ENCODE measurements around the gene PUM2. TPM values are rescaled to one million over a fixed set of nuclear protein-coding genes. Genes with fewer than 3 reads are reported as not detected.
"Not testable (repeated sequence)": the region's sequence is repeated elsewhere in the genome, so short reads cannot be mapped to it uniquely, and the experiment has no call there.

PUM2 gene
- 10 to 100 TPM; 69.2 to 81.8 TPM for total RNA-seq
- long read RNA-seq, donor 1, partial matches to known transcripts, result 9 of 19 reads
- long read RNA-seq, donor 1, other reads (novel, unspliced or antisense), result 10 of 19 reads
- long read RNA-seq, donor 2, partial matches to known transcripts, result 3 of 6 reads
- long read RNA-seq, donor 2, other reads (novel, unspliced or antisense), result 3 of 6 reads

GRCh38 chr2:20350753-20351554 is at the start of gene PUM2:
PUM2 (minus strand) TSS chr2:20350844; CDS start chr2:20327360, 23,484 bp downstream.
- peak; percentile 97 for DNase-seq (ENCODE audit: low spot score)
- intact Hi-C loops (cut with DNase I), result no loop called here

- intact Hi-C loops (cut with DNase I), result no loop called here
- DNase-seq (ENCODE audit: low spot score), result no peak
Observed at GRCh38 chr2:20400306-20400705, 49.7 kb upstream of the PUM2 start.

GRCh38 chr2:20398956-20399567 is 48.4 kb upstream of the PUM2 start:
- intact Hi-C loops (cut with DNase I), result no loop called here
- no peak for DNase-seq (ENCODE audit: low spot score)

GRCh38 chr2:20397811-20398447 is 47.3 kb upstream of the PUM2 start:
- intact Hi-C loops (cut with DNase I), result no loop called here
- no peak for DNase-seq (ENCODE audit: low spot score)

- DNase-seq (ENCODE audit: low spot score), result no peak
- intact Hi-C loops (cut with DNase I), result no loop called here
Observed at GRCh38 chr2:20396356-20397000, 45.8 kb upstream of the PUM2 start.

- intact Hi-C loops (cut with DNase I), result no loop called here
- DNase-seq (ENCODE audit: low spot score), result no peak
Observed at GRCh38 chr2:20393986-20394385, 43.3 kb upstream of the PUM2 start.

- intact Hi-C loops (cut with DNase I), result no loop called here
- DNase-seq (ENCODE audit: low spot score), result no peak
Observed at GRCh38 chr2:20391951-20392699, 41.5 kb upstream of the PUM2 start.

GRCh38 chr2:20390524-20391123 is 40.0 kb upstream of the PUM2 start:
- no peak for DNase-seq (ENCODE audit: low spot score)
- intact Hi-C loops (cut with DNase I), result no loop called here

- intact Hi-C loops (cut with DNase I), result no loop called here
- no peak for DNase-seq (ENCODE audit: low spot score)
Observed at GRCh38 chr2:20384953-20385352, 34.3 kb upstream of the PUM2 start.

GRCh38 chr2:20382965-20383810 is 32.5 kb upstream of the PUM2 start:
- DNase-seq (ENCODE audit: low spot score), result no peak
- intact Hi-C loops (cut with DNase I), result no loop called here

- DNase-seq (ENCODE audit: low spot score), result no peak
- intact Hi-C loops (cut with DNase I), result no loop called here
Observed at GRCh38 chr2:20381457-20381856, 30.8 kb upstream of the PUM2 start.

- intact Hi-C loops (cut with DNase I), result no loop called here
- DNase-seq (ENCODE audit: low spot score), result peak; percentile 94
Observed at GRCh38 chr2:20378891-20379519, 28.4 kb upstream of the PUM2 start.

GRCh38 chr2:20378341-20378740 is 27.7 kb upstream of the PUM2 start:
- DNase-seq (ENCODE audit: low spot score), result no peak
- intact Hi-C loops (cut with DNase I), result no loop called here

- DNase-seq (ENCODE audit: low spot score), result no peak
- intact Hi-C loops (cut with DNase I), result no loop called here
Observed at GRCh38 chr2:20377741-20378140, 27.1 kb upstream of the PUM2 start.

GRCh38 chr2:20374982-20375381 is 24.3 kb upstream of the PUM2 start:
- intact Hi-C loops (cut with DNase I); DNase-seq (ENCODE audit: low spot score): not testable (repeated sequence)

GRCh38 chr2:20372896-20373640 is 22.4 kb upstream of the PUM2 start:
- intact Hi-C loops (cut with DNase I), result no loop called here

More at GRCh38 chr2:20372896-20373640, 22.4 kb upstream of the PUM2 start:
- no peak for DNase-seq (ENCODE audit: low spot score)

All from posterior vena cava (tissue), 2 donors.